DOHH2 (cell line): ENCODE measurements around the gene GXYLT2.
"Not testable (repeated sequence)": the region's sequence is repeated elsewhere in the genome, so short reads cannot be mapped to it uniquely, and the experiment has no call there.

Experiments
- EZH2phosphoT487 ChIP-seq: fragments of 200-600 bp; sonication (generic); IDR thresholded peaks from 2 replicates; pipeline ENCODE4 v1.6.1; 2017; ENCODE audit warnings: borderline replicate concordance, mild to moderate bottlenecking, antibody characterized with exemption, low read length, moderate library complexity, mixed read lengths
- TF ChIP-seq, protein P1 (sequence below): fragments of 200-600 bp; sonication (generic); IDR thresholded peaks from one replicate; pipeline ENCODE4 v1.5.1; 2014; ENCODE audit warnings: antibody characterized with exemption, mild to moderate bottlenecking, low read depth, low read length; ENCODE audit not compliant: poor library complexity, severe bottlenecking

GRCh38 chr3:72928781-72929735 lies 41.2 kb downstream of the GXYLT2 start:
- TF ChIP-seq, protein P1, sequence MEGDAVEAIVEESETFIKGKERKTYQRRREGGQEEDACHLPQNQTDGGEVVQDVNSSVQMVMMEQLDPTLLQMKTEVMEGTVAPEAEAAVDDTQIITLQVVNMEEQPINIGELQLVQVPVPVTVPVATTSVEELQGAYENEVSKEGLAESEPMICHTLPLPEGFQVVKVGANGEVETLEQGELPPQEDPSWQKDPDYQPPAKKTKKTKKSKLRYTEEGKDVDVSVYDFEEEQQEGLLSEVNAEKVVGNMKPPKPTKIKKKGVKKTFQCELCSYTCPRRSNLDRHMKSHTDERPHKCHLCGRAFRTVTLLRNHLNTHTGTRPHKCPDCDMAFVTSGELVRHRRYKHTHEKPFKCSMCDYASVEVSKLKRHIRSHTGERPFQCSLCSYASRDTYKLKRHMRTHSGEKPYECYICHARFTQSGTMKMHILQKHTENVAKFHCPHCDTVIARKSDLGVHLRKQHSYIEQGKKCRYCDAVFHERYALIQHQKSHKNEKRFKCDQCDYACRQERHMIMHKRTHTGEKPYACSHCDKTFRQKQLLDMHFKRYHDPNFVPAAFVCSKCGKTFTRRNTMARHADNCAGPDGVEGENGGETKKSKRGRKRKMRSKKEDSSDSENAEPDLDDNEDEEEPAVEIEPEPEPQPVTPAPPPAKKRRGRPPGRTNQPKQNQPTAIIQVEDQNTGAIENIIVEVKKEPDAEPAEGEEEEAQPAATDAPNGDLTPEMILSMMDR: not testable (repeated sequence)
- not testable (repeated sequence) for TF ChIP-seq EZH2phosphoT487
